Measurements from ENCODE around the gene SMG9. TPM values are rescaled to one million over a fixed set of nuclear protein-coding genes. Genes with fewer than 3 reads are reported as not detected.
A peak's percentile ranks its signal among the peaks of the same experiment; 100 is the strongest.

Gene SMG9
- total and polyA plus RNA-seq, 2 of the 4 experiments (the other 2 are of a cell fraction) = 4.8 to 24.3 TPM

DNA sequence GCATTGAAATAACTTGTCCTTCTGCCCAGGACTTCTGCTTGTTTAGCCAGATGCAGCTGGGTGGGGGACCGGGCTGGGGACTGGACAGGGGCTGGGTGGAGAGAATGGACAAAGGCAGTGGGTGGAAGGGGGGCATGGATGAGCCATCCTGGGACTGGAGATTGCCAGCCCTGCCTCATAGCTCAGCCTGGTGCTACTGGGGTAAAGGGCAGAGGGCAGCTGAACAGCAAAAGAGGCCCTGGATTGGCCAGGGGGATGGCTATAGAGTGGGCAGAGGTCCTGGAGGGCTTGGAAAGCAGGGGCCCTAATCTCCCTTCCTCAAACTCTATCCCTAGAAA, 67.1 kb downstream of the SMG9 start:
- TF ChIP-seq, protein P1, sequence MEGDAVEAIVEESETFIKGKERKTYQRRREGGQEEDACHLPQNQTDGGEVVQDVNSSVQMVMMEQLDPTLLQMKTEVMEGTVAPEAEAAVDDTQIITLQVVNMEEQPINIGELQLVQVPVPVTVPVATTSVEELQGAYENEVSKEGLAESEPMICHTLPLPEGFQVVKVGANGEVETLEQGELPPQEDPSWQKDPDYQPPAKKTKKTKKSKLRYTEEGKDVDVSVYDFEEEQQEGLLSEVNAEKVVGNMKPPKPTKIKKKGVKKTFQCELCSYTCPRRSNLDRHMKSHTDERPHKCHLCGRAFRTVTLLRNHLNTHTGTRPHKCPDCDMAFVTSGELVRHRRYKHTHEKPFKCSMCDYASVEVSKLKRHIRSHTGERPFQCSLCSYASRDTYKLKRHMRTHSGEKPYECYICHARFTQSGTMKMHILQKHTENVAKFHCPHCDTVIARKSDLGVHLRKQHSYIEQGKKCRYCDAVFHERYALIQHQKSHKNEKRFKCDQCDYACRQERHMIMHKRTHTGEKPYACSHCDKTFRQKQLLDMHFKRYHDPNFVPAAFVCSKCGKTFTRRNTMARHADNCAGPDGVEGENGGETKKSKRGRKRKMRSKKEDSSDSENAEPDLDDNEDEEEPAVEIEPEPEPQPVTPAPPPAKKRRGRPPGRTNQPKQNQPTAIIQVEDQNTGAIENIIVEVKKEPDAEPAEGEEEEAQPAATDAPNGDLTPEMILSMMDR (conservative IDR thresholded peaks at IDR 0.05; ENCODE audit: low read depth, low read length) = no peak
- TF ChIP-seq SMC3 (IDR thresholded peaks at IDR 0.05; ENCODE audit: low read depth, low read length) (no peak), RCOR1 (IDR thresholded peaks at IDR 0.05; ENCODE audit: insufficient replicate concordance, low read length) (no peak)
- in situ Hi-C loops (cut with MboI; ENCODE audit: low sequenced_read_pairs) (no loop called here), dilution Hi-C loops (cut with HindIII; ENCODE audit: low sequenced_read_pairs, unreplicated experiment) (no loop called here), intact Hi-C loops (cut with micrococcal nuclease) (no loop called here)
- Histone ChIP-seq H3K79me1 (ENCODE audit: low read depth in 1 of 2, low read length in 2 of 2) (no peaks in the 10 kb centered on the region), H3K9ac (ENCODE audit: low read depth, low read length) (no peak overlapping the region), H4K8ac (ENCODE audit: low read depth in 2 of 2, low read length in 2 of 2) (no peak overlapping the region), H2BK20ac (ENCODE audit: low read depth, low read length) (no peak overlapping the region), H3K27me3 (ENCODE audit: control insufficient read depth, insufficient read depth, low read length) (peaks cover 2% of the 10 kb centered on the region; the same call in 1 of the 2 replicates), H3K23ac (ENCODE audit: low read depth, low read length) (no peak overlapping the region), H3K18ac (ENCODE audit: low read depth, low read length) (no peak overlapping the region), H3K9me3 (ENCODE audit: control insufficient read depth, insufficient read depth, low read length) (peaks cover 23% of the 10 kb centered on the region), H2BK120ac (ENCODE audit: low read depth, low read length) (no peak overlapping the region), H3K4me2 (ENCODE audit: low read depth, low read length) (no peak overlapping the region), H3K4me1 (ENCODE audit: control insufficient read depth, insufficient read depth, low read length) (peaks cover 2% of the 10 kb centered on the region; the same call in 1 of the 2 replicates), H4K91ac (ENCODE audit: insufficient read depth, low read depth, low read length) (no peak overlapping the region), H2BK15ac (ENCODE audit: low read depth, low read length) (no peak overlapping the region), H3K36me3 (ENCODE audit: control insufficient read depth, insufficient read depth, low read length) (no peaks in the 10 kb centered on the region), H2AK9ac (replicated peaks; ENCODE audit: low read depth, low read length, poor library complexity) (peak overlapping the region; percentile 28), H2AFZ (replicated peaks; ENCODE audit: low read length, poor library complexity) (no peak overlapping the region), H3K27ac (ENCODE audit: insufficient read depth, low read length) (no peak overlapping the region), H4K20me1 (ENCODE audit: insufficient read depth, low read length) (no peaks in the 10 kb centered on the region), H4K5ac (ENCODE audit: low read depth, low read length) (no peak overlapping the region), H3K14ac (replicated peaks; ENCODE audit: low read depth, low read length) (no peak overlapping the region), H3K9me1 (ENCODE audit: insufficient read depth, low read length) (no peaks in the 10 kb centered on the region), H2AK5ac (ENCODE audit: low read depth, low read length) (no peak overlapping the region), H2BK5ac (ENCODE audit: low read depth, low read length, poor library complexity, severe bottlenecking) (no peak overlapping the region), H3K4ac (ENCODE audit: low read depth, low read length) (no peak overlapping the region), H3K4me3 (ENCODE audit: insufficient read depth, low read depth, low read length) (no peak overlapping the region), H3K56ac (ENCODE audit: extremely low read depth, insufficient read depth, low read length) (no peak overlapping the region)
- BruUV-seq (replicated peaks) = no TSS peak
- DNase-seq (no peak), ATAC-seq (ENCODE audit: low read depth) (no peak)
- no CpG with 5 or more reads among the region's 1 CpG for WGBS, 2 experiments (ENCODE audit: extremely low coverage in 2 of 2, insufficient read length in 1 of 2)
- ChIA-PET CTCF (no interaction called here), POLR2A (ENCODE audit: unreplicated experiment) (no interaction called here)
